GM12865 (cell line): ENCODE results near the gene PHF21B.

Experiments used
- DNase-seq: peaks from one replicate; pipeline ENCODE4 v3.0.0; 2010; ENCODE audit warnings: low read depth
- H3K4me3 ChIP-seq: 2 replicates; pipeline ENCODE4 v1.5.1; 2011; ENCODE audit warnings: mild to moderate bottlenecking, low read depth, low read length, control low read depth
- CTCF ChIP-seq: IDR thresholded peaks from 2 replicates; pipeline ENCODE4 v1.5.1; 2011; ENCODE audit warnings: low read length, control low read depth, low read depth, inconsistent platforms; ENCODE audit not compliant: insufficient read depth; ENCODE audit errors: missing control alignments

PHF21B gene

GRCh38 chr22:45051946-45052345 is 42.1 kb upstream of the PHF21B start:
- no peak for DNase-seq
- no peak overlapping the region for H3K4me3 ChIP-seq
- no peak for TF ChIP-seq CTCF

DNA sequence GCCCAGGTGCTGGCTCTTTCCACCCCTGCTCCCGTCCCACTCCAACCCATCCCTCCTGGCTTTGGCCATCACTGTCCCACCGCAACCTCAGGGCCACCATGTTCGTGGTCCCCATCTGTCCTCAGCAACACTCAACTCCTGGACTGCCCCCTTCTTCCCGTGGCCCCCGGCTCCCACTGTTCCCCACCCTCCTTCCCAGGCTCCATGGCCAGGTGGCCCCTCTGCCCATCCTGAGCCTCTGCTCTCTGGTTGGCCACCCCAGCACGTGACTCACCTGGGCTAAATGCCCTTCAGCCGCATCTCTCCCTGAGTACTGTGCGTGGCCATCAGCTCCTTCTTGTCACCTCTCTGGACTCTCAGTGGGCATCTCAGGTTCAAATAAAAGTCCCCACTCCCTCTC is 41.6 kb upstream of the PHF21B start:
- DNase-seq = no peak
- no peak for TF ChIP-seq CTCF
- H3K4me3 ChIP-seq = no peak overlapping the region

- no peak overlapping the region for H3K4me3 ChIP-seq
- DNase-seq = no peak
- TF ChIP-seq CTCF = no peak
Observed at GRCh38 chr22:45047260-45047659, 37.5 kb upstream of the PHF21B start.

DNA sequence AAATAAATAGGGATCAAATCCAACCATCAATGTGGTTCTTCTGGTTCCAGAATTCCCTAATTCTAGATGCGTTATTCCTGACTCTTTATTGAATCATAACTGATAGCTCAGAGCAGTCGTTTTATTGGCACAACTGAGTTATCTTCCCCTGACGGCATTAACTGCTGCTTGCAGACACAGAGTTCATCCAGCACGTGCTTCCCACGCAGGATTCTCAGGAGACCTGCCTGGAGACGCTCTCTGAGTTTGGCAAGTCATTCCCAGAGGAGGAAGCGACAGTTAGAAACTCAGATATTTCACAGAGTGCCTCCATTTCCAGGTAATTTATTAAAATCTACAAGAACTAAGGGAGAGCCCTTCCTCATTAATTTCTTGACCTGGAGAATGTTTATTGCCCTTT is 35.4 kb upstream of the PHF21B start:
- H3K4me3 ChIP-seq = no peak overlapping the region
- TF ChIP-seq CTCF = no peak
- no peak for DNase-seq

DNA sequence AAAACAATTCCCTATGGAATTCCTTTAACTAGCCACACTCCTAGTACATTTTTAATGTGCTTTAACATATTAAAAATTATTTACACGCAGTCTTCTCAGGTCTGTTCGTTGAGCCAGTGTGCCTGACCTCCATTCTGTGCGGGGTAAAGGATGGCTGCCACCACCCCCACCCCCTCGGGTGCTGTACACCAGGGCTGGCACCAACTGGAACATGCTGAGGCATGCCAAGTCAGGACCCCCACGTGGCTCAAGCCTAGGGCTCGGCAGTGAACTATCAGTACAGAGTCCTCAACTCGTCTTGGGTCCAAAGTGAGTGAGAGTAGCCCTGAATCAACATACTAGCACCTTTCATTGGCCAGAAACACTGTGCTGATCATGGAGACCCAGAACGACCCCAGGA is 32.5 kb upstream of the PHF21B start:
- DNase-seq = no peak
- no peak overlapping the region for H3K4me3 ChIP-seq
- TF ChIP-seq CTCF = no peak

DNA sequence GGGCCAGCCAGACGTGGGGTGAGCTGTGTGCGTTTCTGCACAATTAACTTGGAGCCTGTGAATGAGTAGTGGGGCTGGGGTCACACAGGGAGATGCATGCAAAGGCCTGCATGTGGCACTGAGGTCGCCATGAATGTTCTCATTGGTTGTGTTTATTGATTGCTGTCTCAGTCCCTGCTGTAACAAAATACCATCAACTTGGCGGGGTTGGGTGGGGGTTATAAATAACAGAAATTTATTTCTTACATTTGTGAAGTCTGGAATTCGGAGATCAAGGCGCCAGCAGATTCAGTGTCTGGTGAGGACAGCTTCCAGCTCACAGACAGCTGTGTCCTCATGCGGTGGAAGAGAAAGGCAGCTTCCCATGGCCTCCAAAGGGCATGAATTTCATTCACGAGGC is 29.3 kb upstream of the PHF21B start:
- TF ChIP-seq CTCF = no peak

DNA sequence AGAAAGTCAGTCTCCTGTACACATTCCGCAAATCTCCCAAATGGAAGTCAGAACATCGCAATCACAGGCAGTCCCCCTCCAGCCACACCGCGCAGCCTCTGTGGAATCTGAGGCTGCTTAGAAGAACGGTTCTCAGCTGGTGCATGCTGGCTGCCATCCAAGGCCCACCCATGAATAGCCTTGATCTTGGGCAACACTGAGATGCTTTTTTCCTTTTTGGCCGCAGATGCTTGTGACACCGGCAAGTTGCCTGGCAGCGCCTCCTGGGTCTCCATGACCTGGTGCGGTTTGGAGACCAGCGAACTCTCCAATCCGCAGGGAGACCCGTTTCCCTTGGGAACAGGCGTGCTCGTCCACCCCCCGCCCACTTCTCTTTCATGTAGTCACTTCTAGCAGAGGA is 26.3 kb upstream of the PHF21B start:
- DNase-seq = no peak
- no peak for TF ChIP-seq CTCF

More for the DNA sequence above, 29.3 kb upstream of the PHF21B start:
- no peak for DNase-seq
- no peak overlapping the region for H3K4me3 ChIP-seq

More for the DNA sequence above, 26.3 kb upstream of the PHF21B start:
- H3K4me3 ChIP-seq = no peak overlapping the region
